ENCODE measurements around the gene ETV2.

DNA sequence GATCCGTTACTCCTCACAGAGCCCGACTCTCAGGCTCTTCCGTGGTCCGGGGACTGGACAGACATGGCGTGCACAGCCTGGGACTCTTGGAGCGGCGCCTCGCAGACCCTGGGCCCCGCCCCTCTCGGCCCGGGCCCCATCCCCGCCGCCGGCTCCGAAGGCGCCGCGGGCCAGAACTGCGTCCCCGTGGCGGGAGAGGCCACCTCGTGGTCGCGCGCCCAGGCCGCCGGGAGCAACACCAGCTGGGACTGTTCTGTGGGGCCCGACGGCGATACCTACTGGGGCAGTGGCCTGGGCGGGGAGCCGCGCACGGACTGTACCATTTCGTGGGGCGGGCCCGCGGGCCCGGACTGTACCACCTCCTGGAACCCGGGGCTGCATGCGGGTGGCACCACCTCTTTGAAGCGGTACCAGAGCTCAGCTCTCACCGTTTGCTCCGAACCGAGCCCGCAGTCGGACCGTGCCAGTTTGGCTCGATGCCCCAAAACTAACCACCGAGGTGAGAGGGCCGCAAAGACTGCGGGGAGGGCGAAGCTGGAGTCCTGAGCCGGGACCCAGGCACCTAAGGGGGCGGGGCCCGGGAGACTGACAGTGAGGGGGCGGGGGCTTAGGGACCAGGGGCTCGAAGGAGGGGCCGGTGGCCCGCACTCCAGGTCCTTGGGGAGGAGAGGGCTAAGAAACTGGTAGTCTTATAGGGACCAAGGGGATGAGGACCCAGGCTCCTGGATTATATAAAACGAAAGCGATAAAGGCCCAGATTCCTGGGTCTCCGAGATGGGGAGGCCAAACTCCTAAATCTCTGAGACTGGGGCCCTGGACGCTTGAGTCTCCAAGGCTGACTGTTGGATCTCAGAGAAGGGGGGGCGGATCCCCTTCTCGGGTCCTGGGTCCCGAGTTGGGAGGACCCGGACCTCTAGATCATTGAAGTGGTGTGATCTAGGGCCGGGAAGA lies 2.0 kb downstream of the ETV2 start:
- TF ChIP-seq, protein P1, sequence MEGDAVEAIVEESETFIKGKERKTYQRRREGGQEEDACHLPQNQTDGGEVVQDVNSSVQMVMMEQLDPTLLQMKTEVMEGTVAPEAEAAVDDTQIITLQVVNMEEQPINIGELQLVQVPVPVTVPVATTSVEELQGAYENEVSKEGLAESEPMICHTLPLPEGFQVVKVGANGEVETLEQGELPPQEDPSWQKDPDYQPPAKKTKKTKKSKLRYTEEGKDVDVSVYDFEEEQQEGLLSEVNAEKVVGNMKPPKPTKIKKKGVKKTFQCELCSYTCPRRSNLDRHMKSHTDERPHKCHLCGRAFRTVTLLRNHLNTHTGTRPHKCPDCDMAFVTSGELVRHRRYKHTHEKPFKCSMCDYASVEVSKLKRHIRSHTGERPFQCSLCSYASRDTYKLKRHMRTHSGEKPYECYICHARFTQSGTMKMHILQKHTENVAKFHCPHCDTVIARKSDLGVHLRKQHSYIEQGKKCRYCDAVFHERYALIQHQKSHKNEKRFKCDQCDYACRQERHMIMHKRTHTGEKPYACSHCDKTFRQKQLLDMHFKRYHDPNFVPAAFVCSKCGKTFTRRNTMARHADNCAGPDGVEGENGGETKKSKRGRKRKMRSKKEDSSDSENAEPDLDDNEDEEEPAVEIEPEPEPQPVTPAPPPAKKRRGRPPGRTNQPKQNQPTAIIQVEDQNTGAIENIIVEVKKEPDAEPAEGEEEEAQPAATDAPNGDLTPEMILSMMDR (IDR thresholded peaks at IDR 0.05): no peak
- TF ChIP-seq POLR2A (IDR thresholded peaks at IDR 0.05): peak; percentile 78 to 85

Data from adrenal gland (tissue), 5 donors.